HFFc6 (cell line): ENCODE results near the gene G6PC1. TPM values are rescaled to one million over a fixed set of nuclear protein-coding genes. Genes with fewer than 3 reads are reported as not detected.
"Not testable (repeated sequence)": the region's sequence is repeated elsewhere in the genome, so short reads cannot be mapped to it uniquely, and the experiment has no call there.

ENCODE experiments used
- DNase-seq: peaks from one replicate; pipeline ENCODE4 v3.0.0-alpha.2; 2018
- H3K27ac Mint-ChIP-seq: 2 replicates; pipeline ENCODE4 v1.8.0; 2020; ENCODE audit warnings: mild to moderate bottlenecking, mixed read lengths
- H3K27me3 Mint-ChIP-seq: 2 replicates; pipeline ENCODE4 v1.8.0; 2021; ENCODE audit warnings: mild to moderate bottlenecking, moderate library complexity, mixed read lengths; ENCODE audit not compliant: insufficient read depth
- H3K36me3 Mint-ChIP-seq: 2 replicates; pipeline ENCODE4 v1.8.0; 2021; ENCODE audit warnings: low read depth, mixed read lengths
- H3K4me1 Mint-ChIP-seq: 2 replicates; pipeline ENCODE4 v1.8.0; 2020; ENCODE audit warnings: low read depth, mixed read lengths
- H3K4me3 Mint-ChIP-seq: 2 replicates; pipeline ENCODE4 v1.8.0; 2020; ENCODE audit warnings: mild to moderate bottlenecking, moderate library complexity, mixed read lengths
- H3K9me3 Mint-ChIP-seq: 2 replicates; pipeline ENCODE4 v1.8.0; 2020; ENCODE audit warnings: mild to moderate bottlenecking, mixed read lengths
- CTCF ChIP-seq: fragments of 200-600 bp; sonication (generic); IDR thresholded peaks from 2 replicates; pipeline ENCODE4 v1.5.0; 2021; ENCODE audit warnings: antibody characterized with exemption, mild to moderate bottlenecking
- total RNA-seq, 6 experiments: library from RNA; stranded (reverse); fragmentation: NEBNext Ultra II Directional; extraction: Animal tissue kit (Norgen Biotek cat#: 25700); gene quantifications; 2 replicates in 1 of 6; 3 replicates in 5 of 6; pipeline ENCODE4 v1.2.3, GENCODE V29; 2021

The G6PC1 gene
- total RNA-seq, 6 experiments from 2014 or later, result not detected

GRCh38 chr17:42872251-42872965 lies 28.2 kb upstream of the G6PC1 start:
- no peaks in the 10 kb centered on the region for H3K4me1 Mint-ChIP-seq

GRCh38 chr17:42873315-42873714 lies 27.3 kb upstream of the G6PC1 start:
- peaks cover 21% of the 10 kb centered on the region for H3K9me3 Mint-ChIP-seq
- no peak overlapping the region for H3K27ac Mint-ChIP-seq
- no peaks in the 10 kb centered on the region for H3K4me1 Mint-ChIP-seq
- H3K4me3 Mint-ChIP-seq, result no peak overlapping the region
- TF ChIP-seq CTCF, result no peak
- H3K36me3 Mint-ChIP-seq, result peaks cover 6% of the 10 kb centered on the region
- no peak for DNase-seq
- H3K27me3 Mint-ChIP-seq, result peaks cover 50% of the 10 kb centered on the region

More at GRCh38 chr17:42872251-42872965, 28.2 kb upstream of the G6PC1 start:
- peaks cover 6% of the 10 kb centered on the region for H3K36me3 Mint-ChIP-seq
- H3K9me3 Mint-ChIP-seq, result peaks cover 21% of the 10 kb centered on the region
- H3K4me3 Mint-ChIP-seq, result no peak overlapping the region
- no peak for TF ChIP-seq CTCF
- H3K27me3 Mint-ChIP-seq, result peaks cover 44% of the 10 kb centered on the region
- DNase-seq, result no peak
- H3K27ac Mint-ChIP-seq, result no peak overlapping the region

GRCh38 chr17:42873932-42874695 lies 26.5 kb upstream of the G6PC1 start:
- Mint-ChIP-seq H3K27me3 (peaks cover 55% of the 10 kb centered on the region), H3K9me3 (peaks cover 21% of the 10 kb centered on the region)
- not testable (repeated sequence) for DNase-seq, H3K4me1 Mint-ChIP-seq, H3K4me3 Mint-ChIP-seq, H3K36me3 Mint-ChIP-seq, H3K27ac Mint-ChIP-seq

GRCh38 chr17:42877037-42877436 lies 23.6 kb upstream of the G6PC1 start:
- H3K27me3 Mint-ChIP-seq, result peaks cover 46% of the 10 kb centered on the region
- H3K4me1 Mint-ChIP-seq, result peaks cover 7% of the 10 kb centered on the region; the same call in 1 of the 2 replicates
- no peak for TF ChIP-seq CTCF
- no peak overlapping the region for H3K27ac Mint-ChIP-seq
- no peak overlapping the region for H3K4me3 Mint-ChIP-seq
- no peaks in the 10 kb centered on the region for H3K9me3 Mint-ChIP-seq
- no peak for DNase-seq
- no peaks in the 10 kb centered on the region for H3K36me3 Mint-ChIP-seq

- Mint-ChIP-seq H3K27me3 (peaks cover 42% of the 10 kb centered on the region), H3K27ac (no peak overlapping the region), H3K9me3 (no peaks in the 10 kb centered on the region), H3K4me1 (peaks cover 7% of the 10 kb centered on the region; the same call in 1 of the 2 replicates), H3K36me3 (no peaks in the 10 kb centered on the region), H3K4me3 (no peak overlapping the region)
- no peak for DNase-seq
- TF ChIP-seq CTCF, result peak; percentile 34
These were observed 22.3 kb upstream of the G6PC1 start for GRCh38 chr17:42878123-42878880.
